AG09309 (cell line): ENCODE results near the gene CHD5.
"Not testable (repeated sequence)": the region's sequence is repeated elsewhere in the genome, so short reads cannot be mapped to it uniquely, and the experiment has no call there.

Experiments used
- DNase-seq: peaks from one replicate; pipeline ENCODE4 v3.0.0-alpha.2; 2010; ENCODE audit warnings: low read depth
- H3K4me3 ChIP-seq: 2 replicates; pipeline ENCODE4 v1.5.1; 2011; ENCODE audit warnings: mild to moderate bottlenecking, low read depth, low read length, moderate library complexity; ENCODE audit not compliant: control insufficient read depth
- TF ChIP-seq, protein P1 (sequence below): IDR thresholded peaks from 2 replicates; pipeline ENCODE4 v1.5.1; 2011; ENCODE audit warnings: mild to moderate bottlenecking, low read depth, low read length, inconsistent platforms; ENCODE audit not compliant: insufficient read depth, control insufficient read depth; ENCODE audit errors: missing control alignments

CHD5 gene

DNA sequence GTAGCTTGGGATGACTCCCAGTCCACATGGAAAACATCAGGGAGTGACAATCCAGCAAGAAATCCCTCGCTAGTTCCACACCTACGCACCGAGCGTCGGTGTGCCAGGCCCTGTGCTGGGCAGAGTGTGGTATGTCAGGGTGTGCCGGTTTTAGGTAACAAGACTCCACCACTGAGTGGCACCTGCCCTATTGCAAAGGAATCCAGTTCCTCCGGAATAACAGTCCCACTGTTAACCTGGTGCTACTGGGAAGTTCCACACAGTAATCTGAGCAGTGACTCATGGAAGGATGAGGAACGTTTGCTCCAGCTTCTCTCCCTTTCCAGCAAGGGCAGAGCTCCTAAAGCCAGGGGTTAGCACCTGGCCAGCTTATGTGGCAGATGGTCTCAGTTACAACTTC is 40.1 kb upstream of the CHD5 start:
- DNase-seq = no peak
- no peak overlapping the region for H3K4me3 ChIP-seq
- TF ChIP-seq, protein P1, sequence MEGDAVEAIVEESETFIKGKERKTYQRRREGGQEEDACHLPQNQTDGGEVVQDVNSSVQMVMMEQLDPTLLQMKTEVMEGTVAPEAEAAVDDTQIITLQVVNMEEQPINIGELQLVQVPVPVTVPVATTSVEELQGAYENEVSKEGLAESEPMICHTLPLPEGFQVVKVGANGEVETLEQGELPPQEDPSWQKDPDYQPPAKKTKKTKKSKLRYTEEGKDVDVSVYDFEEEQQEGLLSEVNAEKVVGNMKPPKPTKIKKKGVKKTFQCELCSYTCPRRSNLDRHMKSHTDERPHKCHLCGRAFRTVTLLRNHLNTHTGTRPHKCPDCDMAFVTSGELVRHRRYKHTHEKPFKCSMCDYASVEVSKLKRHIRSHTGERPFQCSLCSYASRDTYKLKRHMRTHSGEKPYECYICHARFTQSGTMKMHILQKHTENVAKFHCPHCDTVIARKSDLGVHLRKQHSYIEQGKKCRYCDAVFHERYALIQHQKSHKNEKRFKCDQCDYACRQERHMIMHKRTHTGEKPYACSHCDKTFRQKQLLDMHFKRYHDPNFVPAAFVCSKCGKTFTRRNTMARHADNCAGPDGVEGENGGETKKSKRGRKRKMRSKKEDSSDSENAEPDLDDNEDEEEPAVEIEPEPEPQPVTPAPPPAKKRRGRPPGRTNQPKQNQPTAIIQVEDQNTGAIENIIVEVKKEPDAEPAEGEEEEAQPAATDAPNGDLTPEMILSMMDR = no peak

DNA sequence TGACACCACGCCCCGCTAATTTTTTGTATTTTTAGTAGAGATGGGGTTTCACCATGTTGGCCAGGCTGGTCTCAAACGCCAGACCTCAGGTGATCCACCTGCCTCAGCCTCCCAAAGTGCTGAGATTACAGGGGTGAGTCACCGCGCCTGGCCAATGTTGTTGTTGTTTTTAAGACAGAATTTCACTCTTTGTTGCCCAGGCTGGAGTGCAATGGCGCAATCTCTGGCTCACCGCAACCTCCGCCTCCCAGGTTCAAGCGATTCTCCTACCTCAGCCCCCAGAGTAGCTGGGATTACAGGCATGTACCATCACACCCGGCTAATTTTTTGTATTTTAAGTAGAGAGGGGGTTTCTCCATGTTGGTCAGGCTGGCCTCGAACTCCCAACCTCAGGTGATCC is 39.5 kb upstream of the CHD5 start:
- H3K4me3 ChIP-seq, DNase-seq: not testable (repeated sequence)

DNA sequence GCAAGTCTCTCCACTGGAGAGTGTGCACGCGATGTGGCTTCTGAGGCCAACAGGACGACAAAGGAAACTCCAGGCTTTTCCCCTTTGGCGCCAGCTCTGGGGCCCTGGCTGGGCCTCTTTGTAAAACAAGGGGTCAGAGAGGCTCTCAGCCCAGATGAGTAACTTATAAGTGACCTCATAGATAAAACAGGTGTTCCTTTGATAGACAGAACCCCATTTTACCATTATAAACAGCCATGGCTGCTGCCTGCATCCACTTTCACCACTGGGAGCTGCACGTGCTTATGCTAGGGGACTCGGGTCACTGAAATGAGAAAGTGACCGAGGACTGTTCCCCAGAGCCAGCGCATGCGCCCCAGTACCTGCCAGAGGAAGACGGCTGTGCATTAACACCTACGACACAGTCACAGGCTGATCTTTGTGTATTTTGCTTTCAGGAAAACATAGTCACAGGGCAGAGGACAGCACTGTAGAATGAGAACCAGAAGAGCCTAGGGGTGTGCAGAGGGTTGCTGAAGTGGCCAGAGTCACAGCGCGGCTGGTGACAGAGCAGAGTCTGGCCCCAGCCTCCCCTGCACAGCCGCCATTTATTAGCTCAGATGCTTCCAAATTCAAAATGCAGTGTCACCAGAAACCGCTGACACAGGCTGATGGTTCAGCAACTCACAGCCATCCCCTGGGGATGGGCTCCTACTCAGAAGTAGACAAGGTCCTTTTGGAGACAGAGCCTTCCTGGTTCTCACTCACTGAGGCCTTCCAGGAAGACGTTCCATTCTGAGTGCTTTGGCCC is 38.4 kb upstream of the CHD5 start:
- H3K4me3 ChIP-seq = no peak overlapping the region
- DNase-seq = no peak
- TF ChIP-seq, protein P1 = no peak

DNA sequence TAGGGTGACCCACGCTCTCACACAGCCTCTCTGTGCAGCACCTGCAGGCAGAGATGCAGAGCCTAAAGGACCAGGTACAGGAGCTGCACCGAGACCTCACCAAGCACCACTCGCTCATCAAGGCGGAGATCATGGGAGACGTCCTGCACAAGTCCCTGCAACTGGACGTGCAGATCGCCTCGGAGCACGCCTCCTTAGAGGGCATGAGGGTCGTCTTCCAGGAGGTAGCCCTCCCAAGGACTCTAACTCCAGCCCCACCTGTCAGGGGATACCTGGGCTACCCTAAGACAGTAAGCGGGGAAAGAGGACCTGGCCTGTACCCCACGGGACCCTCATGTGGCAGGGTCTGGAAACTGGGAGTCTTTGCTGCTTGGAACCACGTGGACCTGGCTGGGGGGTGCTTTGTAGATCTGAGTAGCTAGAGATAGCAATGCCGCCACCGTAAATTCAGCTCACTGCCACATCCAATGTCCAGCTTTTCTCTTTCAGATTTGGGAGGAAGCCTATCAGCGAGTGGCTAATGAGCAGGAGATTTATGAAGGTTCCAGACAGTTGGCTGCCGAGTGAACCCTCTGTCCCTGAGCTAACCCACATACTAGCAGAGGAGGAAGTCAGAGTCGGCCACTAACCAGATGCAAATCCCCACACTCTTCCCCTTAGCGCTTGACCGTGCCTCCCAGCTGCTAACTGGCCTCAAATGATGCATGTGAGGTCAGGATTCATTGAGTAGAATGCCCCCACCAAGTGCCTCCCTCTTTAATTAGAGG is 32.3 kb upstream of the CHD5 start:
- DNase-seq = no peak
- TF ChIP-seq, protein P1 = no peak
- H3K4me3 ChIP-seq = no peak overlapping the region

DNA sequence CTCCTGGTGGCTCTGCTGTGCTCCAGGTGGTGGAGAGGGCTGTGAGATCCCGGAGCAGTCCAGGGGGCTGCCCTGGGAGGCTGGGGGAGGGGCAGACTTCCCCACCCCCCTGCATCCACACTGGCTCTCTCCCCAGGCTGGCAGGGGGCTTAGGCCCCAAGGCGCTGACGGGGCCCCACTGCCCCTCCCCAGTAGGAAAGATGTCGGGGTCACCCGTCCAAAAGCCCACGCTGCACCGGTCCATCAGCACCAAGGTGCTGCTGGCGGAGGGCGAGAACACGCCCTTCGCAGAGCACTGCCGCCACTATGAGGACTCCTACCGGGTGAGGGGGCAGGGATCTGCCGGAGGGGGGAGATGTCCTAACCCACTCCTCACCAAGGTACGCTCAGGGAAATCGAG is 31.6 kb upstream of the CHD5 start:
- DNase-seq = no peak
- TF ChIP-seq, protein P1 = no peak
- H3K4me3 ChIP-seq = no peak overlapping the region

DNA sequence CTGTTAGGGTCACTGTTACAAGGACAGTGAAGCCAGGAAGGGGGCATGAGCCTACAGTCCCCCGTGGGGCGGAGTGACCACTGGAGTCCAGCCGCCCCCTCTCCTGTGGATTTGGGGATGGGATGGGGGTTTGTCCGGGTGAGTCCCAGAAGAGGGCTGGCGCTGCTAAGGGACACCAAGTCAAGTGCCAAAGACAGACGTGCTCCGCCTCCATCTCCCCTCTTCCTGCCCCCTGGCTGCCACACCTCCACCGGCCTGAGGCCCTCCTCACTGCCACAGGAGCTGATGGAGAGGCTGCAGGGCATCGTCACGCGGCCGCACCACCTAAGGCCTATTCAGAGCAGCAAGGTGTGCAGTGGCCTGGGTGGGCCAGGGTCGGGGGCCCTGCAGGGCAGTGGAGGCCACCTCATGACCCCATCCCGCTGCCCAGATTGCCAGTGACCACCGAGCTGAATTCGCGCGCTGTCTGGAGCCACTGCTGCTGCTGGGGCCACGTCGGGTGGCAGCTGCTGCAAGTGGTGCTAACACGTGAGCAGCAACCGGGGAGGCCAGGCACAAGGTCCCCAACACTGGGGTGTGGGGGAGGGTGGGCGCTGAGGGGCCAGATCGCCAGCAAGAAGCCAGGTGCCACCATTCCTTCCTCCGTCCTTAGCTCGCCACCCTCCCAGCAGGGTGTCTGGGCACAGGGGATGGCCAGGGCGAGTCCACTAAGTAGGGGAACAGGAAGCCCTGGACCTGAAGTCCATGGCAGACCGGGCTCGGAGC is 30.7 kb upstream of the CHD5 start:
- no peak overlapping the region for H3K4me3 ChIP-seq
- TF ChIP-seq, protein P1 = no peak
- DNase-seq = no peak
